Measurements from ENCODE around the gene GIMAP1. TPM values are rescaled to one million over a fixed set of nuclear protein-coding genes. Genes with fewer than 3 reads are reported as not detected.

GIMAP1 gene
- total and polyA plus RNA-seq, 2 donors = 9.8 to 10.7 TPM

DNA sequence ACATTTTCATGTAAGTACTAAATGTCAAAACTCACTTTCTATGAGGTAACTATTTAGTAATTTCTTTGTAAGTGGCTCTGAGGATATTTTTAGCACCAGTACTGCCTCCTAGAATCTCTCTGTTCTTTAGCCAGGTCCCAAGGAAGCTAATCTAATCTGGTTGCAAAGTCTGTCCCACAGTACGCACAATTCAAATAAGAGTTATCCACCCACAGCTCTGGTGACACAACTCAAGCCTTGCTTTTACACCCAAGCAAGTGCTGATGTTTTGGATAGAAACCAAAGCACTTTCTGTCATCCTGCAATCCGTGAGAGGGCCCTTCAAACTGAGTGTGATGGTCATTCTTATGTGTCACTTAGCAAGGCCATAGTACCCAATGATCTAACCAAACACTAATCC lies 35.3 kb downstream of the GIMAP1 start:
- H3K27me3 ChIP-seq (ENCODE audit: control insufficient read depth in 2 of 2, insufficient read depth in 1 of 2, low read length in 1 of 2) = no peaks in the 10 kb centered on the region
- DNase-seq (ENCODE audit: low read depth in 6 of 9, low spot score in 9 of 9) = no peak

DNA sequence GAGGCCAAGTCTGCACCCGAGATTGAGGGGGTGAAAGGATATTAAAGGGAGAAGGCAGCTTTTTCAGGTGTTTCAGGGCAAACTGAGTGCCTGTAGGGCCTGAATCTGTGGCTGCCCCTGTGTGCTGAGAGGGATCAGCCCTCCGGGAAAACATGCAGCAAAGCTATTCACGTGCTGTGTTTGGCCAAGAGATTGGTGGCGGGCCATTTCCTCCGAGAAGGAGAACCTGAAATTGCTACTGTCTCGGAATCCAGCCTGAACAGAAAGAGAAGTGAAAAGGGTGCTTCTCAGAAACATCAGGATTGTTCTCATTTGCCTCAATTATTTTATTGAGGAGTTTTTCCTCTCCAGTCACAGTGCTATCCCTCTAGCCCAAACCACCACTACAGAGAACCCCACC lies 36.8 kb downstream of the GIMAP1 start:
- Histone ChIP-seq H3K27me3 (ENCODE audit: control insufficient read depth in 2 of 2, insufficient read depth in 1 of 2, low read length in 1 of 2) (no peaks in the 10 kb centered on the region), H3K4me1 (ENCODE audit: control insufficient read depth in 2 of 2, insufficient read depth in 2 of 2, low read length in 2 of 2) (peaks cover 4 to 29% of the 10 kb centered on the region in 2 donors), H3K4me3 (ENCODE audit: low read length in 2 of 2) (no peak overlapping the region), H3K27ac (ENCODE audit: low read depth in 1 of 2, low read length in 1 of 2) (no peak overlapping the region), H3K36me3 (ENCODE audit: control insufficient read depth in 2 of 2, insufficient read depth in 2 of 2, low read length in 1 of 2) (no peaks in the 10 kb centered on the region), H3K9me3 (ENCODE audit: control insufficient read depth in 2 of 2, insufficient read depth in 1 of 2, low read length in 1 of 2) (no peaks in the 10 kb centered on the region)
- DNase-seq (ENCODE audit: low read depth in 6 of 9, low spot score in 9 of 9) = no peak
- 75% methylated on average over 6 of the region's 6 CpGs for WGBS

More for the DNA sequence above, 35.3 kb downstream of the GIMAP1 start:
- no peak overlapping the region for H3K27ac ChIP-seq (ENCODE audit: low read depth in 1 of 2, low read length in 1 of 2)
- H3K36me3 ChIP-seq (ENCODE audit: control insufficient read depth in 2 of 2, insufficient read depth in 2 of 2, low read length in 1 of 2) = no peaks in the 10 kb centered on the region
- no peak overlapping the region for H3K4me3 ChIP-seq (ENCODE audit: low read length in 2 of 2)
- 91% methylated on average over 2 of the region's 2 CpGs for WGBS
- no peaks in the 10 kb centered on the region for H3K9me3 ChIP-seq (ENCODE audit: control insufficient read depth in 2 of 2, insufficient read depth in 1 of 2, low read length in 1 of 2)
- peaks cover 4 to 29% of the 10 kb centered on the region in 2 donors for H3K4me1 ChIP-seq (ENCODE audit: control insufficient read depth in 2 of 2, insufficient read depth in 2 of 2, low read length in 2 of 2)

DNA sequence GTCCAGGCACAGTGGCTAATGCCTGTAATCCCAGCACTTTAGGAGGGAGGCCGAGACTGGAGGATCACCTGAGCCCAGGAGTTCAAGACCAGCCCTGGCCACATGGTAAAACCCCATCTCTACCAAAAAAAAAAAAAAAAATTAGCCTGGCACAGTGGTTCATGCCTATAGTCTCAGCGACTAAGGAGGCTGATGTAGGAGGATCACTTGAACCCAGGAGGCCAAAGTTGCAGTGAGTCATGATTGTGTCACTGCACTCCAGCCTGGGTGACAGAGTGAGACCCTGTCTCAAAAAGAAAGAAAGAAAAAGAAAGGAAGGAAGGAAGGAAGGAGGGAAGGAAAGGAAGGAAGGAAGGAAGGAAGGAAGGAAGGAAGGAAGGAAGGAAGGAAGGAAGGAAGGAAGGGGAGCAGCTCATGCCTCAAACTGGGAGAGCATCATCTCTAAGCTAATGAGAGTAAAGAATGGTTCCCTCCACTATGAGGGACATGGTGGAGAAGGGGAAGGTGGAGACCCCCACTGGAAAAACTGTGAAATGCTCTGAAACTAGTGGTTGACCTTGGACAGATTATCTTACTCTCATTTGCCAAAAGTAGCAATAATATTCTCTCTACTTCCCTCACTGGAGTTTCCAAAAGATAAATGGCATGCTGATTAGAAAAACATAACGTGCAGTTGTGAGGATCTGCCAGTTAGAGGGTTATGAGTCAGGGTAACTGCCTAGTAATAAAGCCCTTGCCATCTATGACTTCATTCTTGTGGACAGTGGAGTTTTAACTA lies 37.6 kb downstream of the GIMAP1 start:
- H3K27me3 ChIP-seq (ENCODE audit: control insufficient read depth in 2 of 2, insufficient read depth in 1 of 2, low read length in 1 of 2) = no peaks in the 10 kb centered on the region
- 65% methylated on average over 3 of the region's 3 CpGs for WGBS
- DNase-seq (ENCODE audit: low read depth in 6 of 9, low spot score in 9 of 9) = peak in 4 of 9 donors; percentile 28 to 71 (median 48)
- H3K36me3 ChIP-seq (ENCODE audit: control insufficient read depth in 2 of 2, insufficient read depth in 2 of 2, low read length in 1 of 2) = no peaks in the 10 kb centered on the region
- H3K4me1 ChIP-seq (ENCODE audit: control insufficient read depth in 2 of 2, insufficient read depth in 2 of 2, low read length in 2 of 2) = peaks cover 4 to 29% of the 10 kb centered on the region in 2 donors
- H3K27ac ChIP-seq (ENCODE audit: low read depth in 1 of 2, low read length in 1 of 2) = no peak overlapping the region
- H3K9me3 ChIP-seq (ENCODE audit: control insufficient read depth in 2 of 2, insufficient read depth in 1 of 2, low read length in 1 of 2) = no peaks in the 10 kb centered on the region
- H3K4me3 ChIP-seq (ENCODE audit: low read length in 2 of 2) = no peak overlapping the region

DNA sequence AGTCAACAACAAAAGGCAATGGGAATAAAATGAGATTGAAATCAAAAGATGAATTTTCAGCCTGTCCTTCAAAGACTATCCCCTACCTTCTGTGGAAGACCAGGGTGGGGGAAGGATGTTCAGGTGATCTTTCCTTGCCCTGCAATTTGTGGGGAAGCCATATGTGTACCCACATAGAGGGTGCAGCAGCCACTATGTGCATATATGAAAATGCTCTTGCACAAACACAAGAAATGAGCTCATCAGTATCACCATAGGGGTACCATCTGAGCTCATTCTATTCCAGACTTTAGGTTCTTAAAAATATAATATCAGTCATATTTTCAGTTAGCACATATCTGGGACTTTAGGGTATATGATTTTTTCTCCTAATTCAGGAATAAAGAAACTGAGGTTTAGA lies 38.5 kb downstream of the GIMAP1 start:
- Histone ChIP-seq H3K4me3 (ENCODE audit: low read length in 2 of 2) (no peak overlapping the region), H3K27me3 (ENCODE audit: control insufficient read depth in 2 of 2, insufficient read depth in 1 of 2, low read length in 1 of 2) (no peaks in the 10 kb centered on the region), H3K27ac (ENCODE audit: low read depth in 1 of 2, low read length in 1 of 2) (peak overlapping the region; percentile 46 to 75), H3K36me3 (ENCODE audit: control insufficient read depth in 2 of 2, insufficient read depth in 2 of 2, low read length in 1 of 2) (no peaks in the 10 kb centered on the region), H3K9me3 (ENCODE audit: control insufficient read depth in 2 of 2, insufficient read depth in 1 of 2, low read length in 1 of 2) (no peaks in the 10 kb centered on the region), H3K4me1 (ENCODE audit: control insufficient read depth in 2 of 2, insufficient read depth in 2 of 2, low read length in 2 of 2) (peaks cover 4 to 29% of the 10 kb centered on the region in 2 donors)
- no peak for DNase-seq (ENCODE audit: low read depth in 6 of 9, low spot score in 9 of 9)

- peaks cover 4 to 29% of the 10 kb centered on the region in 2 donors for H3K4me1 ChIP-seq (ENCODE audit: control insufficient read depth in 2 of 2, insufficient read depth in 2 of 2, low read length in 2 of 2)
- peak overlapping the region; percentile 46 to 75 for H3K27ac ChIP-seq (ENCODE audit: low read depth in 1 of 2, low read length in 1 of 2)
- no peaks in the 10 kb centered on the region for H3K36me3 ChIP-seq (ENCODE audit: control insufficient read depth in 2 of 2, insufficient read depth in 2 of 2, low read length in 1 of 2)
- no peaks in the 10 kb centered on the region for H3K9me3 ChIP-seq (ENCODE audit: control insufficient read depth in 2 of 2, insufficient read depth in 1 of 2, low read length in 1 of 2)
- H3K27me3 ChIP-seq (ENCODE audit: control insufficient read depth in 2 of 2, insufficient read depth in 1 of 2, low read length in 1 of 2) = no peaks in the 10 kb centered on the region
- H3K4me3 ChIP-seq (ENCODE audit: low read length in 2 of 2) = no peak overlapping the region
- WGBS = 41% methylated on average over 4 of the region's 4 CpGs
- peak in 3 of 9 donors; percentile 24 to 68 (median 51) for DNase-seq (ENCODE audit: low read depth in 6 of 9, low spot score in 9 of 9)
Measured at GRCh38 chr7:150755473-150756099, 39.2 kb downstream of the GIMAP1 start.

GRCh38 chr7:150756166-150756565 lies 39.8 kb downstream of the GIMAP1 start:
- Histone ChIP-seq H3K36me3 (ENCODE audit: control insufficient read depth in 2 of 2, insufficient read depth in 2 of 2, low read length in 1 of 2) (no peaks in the 10 kb centered on the region), H3K9me3 (ENCODE audit: control insufficient read depth in 2 of 2, insufficient read depth in 1 of 2, low read length in 1 of 2) (no peaks in the 10 kb centered on the region), H3K27me3 (ENCODE audit: control insufficient read depth in 2 of 2, insufficient read depth in 1 of 2, low read length in 1 of 2) (no peaks in the 10 kb centered on the region), H3K27ac (ENCODE audit: low read depth in 1 of 2, low read length in 1 of 2) (peak overlapping the region; percentile 6 to 75), H3K4me3 (ENCODE audit: low read length in 2 of 2) (no peak overlapping the region), H3K4me1 (ENCODE audit: control insufficient read depth in 2 of 2, insufficient read depth in 2 of 2, low read length in 2 of 2) (peaks cover 4 to 29% of the 10 kb centered on the region in 2 donors)
- DNase-seq (ENCODE audit: low read depth in 6 of 9, low spot score in 9 of 9) = no peak
- 77% methylated on average over 3 of the region's 3 CpGs for WGBS

GRCh38 chr7:150756858-150757257 lies 40.4 kb downstream of the GIMAP1 start:
- DNase-seq (ENCODE audit: low read depth in 6 of 9, low spot score in 9 of 9) = peak in 4 of 9 donors; percentile 39 to 78 (median 56)
- Histone ChIP-seq H3K4me1 (ENCODE audit: control insufficient read depth in 2 of 2, insufficient read depth in 2 of 2, low read length in 2 of 2) (peaks cover 4 to 29% of the 10 kb centered on the region in 2 donors), H3K4me3 (ENCODE audit: low read length in 2 of 2) (no peak overlapping the region), H3K27me3 (ENCODE audit: control insufficient read depth in 2 of 2, insufficient read depth in 1 of 2, low read length in 1 of 2) (no peaks in the 10 kb centered on the region), H3K9me3 (ENCODE audit: control insufficient read depth in 2 of 2, insufficient read depth in 1 of 2, low read length in 1 of 2) (no peaks in the 10 kb centered on the region), H3K36me3 (ENCODE audit: control insufficient read depth in 2 of 2, insufficient read depth in 2 of 2, low read length in 1 of 2) (no peaks in the 10 kb centered on the region), H3K27ac (ENCODE audit: low read depth in 1 of 2, low read length in 1 of 2) (no peak overlapping the region)
- WGBS = 61% methylated on average over 1 of the region's 1 CpG

DNA sequence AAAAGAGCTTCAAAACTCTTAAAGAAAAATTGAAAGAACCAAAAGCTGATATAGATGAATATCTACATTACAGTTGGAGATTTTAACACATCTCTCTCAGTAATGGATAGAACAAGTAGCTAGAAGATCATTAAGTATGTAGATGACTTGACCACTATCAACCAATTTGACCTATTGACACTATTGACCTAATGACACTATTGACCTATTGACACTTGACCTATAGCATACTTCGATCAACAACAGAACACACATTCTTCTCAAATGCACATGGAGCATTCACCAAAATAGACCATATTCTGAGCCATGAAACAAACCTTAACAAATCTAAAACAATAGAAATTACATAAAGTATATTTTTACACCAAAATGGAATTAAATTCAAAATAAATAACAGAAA lies 43.1 kb downstream of the GIMAP1 start:
- peaks cover 4 to 17% of the 10 kb centered on the region in 2 donors for H3K4me1 ChIP-seq (ENCODE audit: control insufficient read depth in 2 of 2, insufficient read depth in 2 of 2, low read length in 2 of 2)
- H3K36me3 ChIP-seq (ENCODE audit: control insufficient read depth in 2 of 2, insufficient read depth in 2 of 2, low read length in 1 of 2) = no peaks in the 10 kb centered on the region
- no peak for DNase-seq (ENCODE audit: low read depth in 6 of 9, low spot score in 9 of 9)
- H3K4me3 ChIP-seq (ENCODE audit: low read length in 2 of 2) = no peak overlapping the region
- no peak overlapping the region for H3K27ac ChIP-seq (ENCODE audit: low read depth in 1 of 2, low read length in 1 of 2)
- H3K27me3 ChIP-seq (ENCODE audit: control insufficient read depth in 2 of 2, insufficient read depth in 1 of 2, low read length in 1 of 2) = no peaks in the 10 kb centered on the region
- H3K9me3 ChIP-seq (ENCODE audit: control insufficient read depth in 2 of 2, insufficient read depth in 1 of 2, low read length in 1 of 2) = no peaks in the 10 kb centered on the region
- WGBS = 95% methylated on average over 1 of the region's 1 CpG

- Histone ChIP-seq H3K9me3 (ENCODE audit: control insufficient read depth in 2 of 2, insufficient read depth in 1 of 2, low read length in 1 of 2) (no peaks in the 10 kb centered on the region), H3K4me3 (ENCODE audit: low read length in 2 of 2) (no peak overlapping the region), H3K36me3 (ENCODE audit: control insufficient read depth in 2 of 2, insufficient read depth in 2 of 2, low read length in 1 of 2) (no peaks in the 10 kb centered on the region), H3K27me3 (ENCODE audit: control insufficient read depth in 2 of 2, insufficient read depth in 1 of 2, low read length in 1 of 2) (no peaks in the 10 kb centered on the region), H3K27ac (ENCODE audit: low read depth in 1 of 2, low read length in 1 of 2) (no peak overlapping the region), H3K4me1 (ENCODE audit: control insufficient read depth in 2 of 2, insufficient read depth in 2 of 2, low read length in 2 of 2) (no peaks in the 10 kb centered on the region)
- no peak for DNase-seq (ENCODE audit: low read depth in 6 of 9, low spot score in 9 of 9)
Measured at GRCh38 chr7:150766334-150766709, 49.9 kb downstream of the GIMAP1 start.
